K562 (cell line): Measurements from ENCODE around the gene HP1BP3. TPM values are rescaled to one million over a fixed set of nuclear protein-coding genes. Genes with fewer than 3 reads are reported as not detected.
A peak's percentile ranks its signal among the peaks of the same experiment; 100 is the strongest.

Experiments
- ATAC-seq: fragments of 200-7000 bp; cut with Tn5 transposase; 3 replicates; pipeline ENCODE4 v1.9.1; 2020; ENCODE audit warnings: moderate library complexity
- BruUV-seq: library from RNA; stranded (reverse); fragments of 400-500 nt; replicated peaks from 2 replicates; lab custom pipeline; 2021; lab: Mats Ljungman, UMichigan
- CTCF ChIA-PET: fragments of 300-600 bp; formaldehyde crosslinking; extraction: SDS; loops from one replicate; lab custom pipeline; 2021; ENCODE audit warnings: low intra/inter-chr PET ratio; lab: Yijun Ruan, JAX
- POLR2A ChIA-PET: fragments of 300-600, 350-650 bp; sonication (Branson Sonifier 250); formaldehyde crosslinking; extraction: SDS; loops from one replicate; lab custom pipeline; 2021; ENCODE audit warnings: antibody characterized with exemption, inconsistent platforms; lab: Yijun Ruan, JAX
- DNase-seq, 4 experiments: peaks; one replicate each; pipeline versions ENCODE4 v3.0.0 to v3.0.0-alpha.2; 2011 to 2018; ENCODE audit warnings: low spot score in 3 of 4, mixed read lengths in 3 of 4; ENCODE audit errors: extremely low read depth in 1 of 4
- FAIRE-seq: peaks from 2 replicates; lab custom pipeline; 2011; peaks lifted over from hg19 to GRCh38; lab: Jason Lieb, UNC
- H2AFZ ChIP-seq: 2 replicates; pipeline ENCODE4 v1.6.0; 2011; ENCODE audit warnings: low read depth, low read length, control low read depth, inconsistent platforms
- H3K27ac ChIP-seq: fragments of 200-600 bp; 3 replicates; pipeline ENCODE4 v1.8.0; 2011; ENCODE audit warnings: low read depth, mild to moderate bottlenecking, control low read depth, inconsistent platforms, low read length, moderate library complexity, mixed read lengths; ENCODE audit errors: extremely low read depth
- H3K27me3 ChIP-seq, 2 experiments: fragments of 300-600 bp in 1 of 2; 2 replicates in 1 of 2; 3 replicates in 1 of 2; pipeline versions ENCODE4 v1.6.0 to v1.8.0; 2011; ENCODE audit warnings: inconsistent platforms in 2 of 2, low read length in 2 of 2, mild to moderate bottlenecking in 1 of 2, mixed read lengths in 1 of 2, moderate library complexity in 1 of 2; ENCODE audit not compliant: control insufficient read depth in 2 of 2, insufficient read depth in 2 of 2
- H3K36me3 ChIP-seq: fragments of 300-600 bp; 3 replicates; pipeline ENCODE4 v1.8.0; 2011; ENCODE audit warnings: mild to moderate bottlenecking, low read length, inconsistent platforms; ENCODE audit not compliant: control insufficient read depth, insufficient read depth
- H3K4me1 ChIP-seq, 2 experiments: fragments of 200-600 bp in 1 of 2; replicated peaks in 1 of 2; 2 replicates in 1 of 2; 3 replicates in 1 of 2; pipeline versions ENCODE4 v1.5.1 to v1.8.0; 2011; ENCODE audit warnings: inconsistent platforms in 2 of 2, low read length in 2 of 2, mild to moderate bottlenecking in 1 of 2, mixed read lengths in 1 of 2, moderate library complexity in 1 of 2; ENCODE audit not compliant: control insufficient read depth in 2 of 2, insufficient read depth in 2 of 2
- H3K4me2 ChIP-seq: 2 replicates; pipeline ENCODE4 v1.6.1; 2011; ENCODE audit warnings: low read length, control low read depth, inconsistent platforms, mixed read lengths; ENCODE audit not compliant: insufficient read depth
- H3K4me3 ChIP-seq: fragments of 200-600 bp; sonication (generic), shearing (Covaris generic); 2 replicates; pipeline ENCODE4 v1.5.1; 2016; ENCODE audit warnings: control low read depth, inconsistent platforms
- H3K79me2 ChIP-seq: fragments of 200-600 bp; 3 replicates; pipeline ENCODE4 v1.8.0; 2011; ENCODE audit warnings: low read length, inconsistent platforms; ENCODE audit not compliant: control insufficient read depth, insufficient read depth
- H3K9ac ChIP-seq, 2 experiments: 2 replicates each; pipeline versions ENCODE4 v1.6.0 to v1.6.1; 2011; ENCODE audit warnings: low read depth in 2 of 2, low read length in 2 of 2, control low read depth in 1 of 2, inconsistent platforms in 1 of 2, mild to moderate bottlenecking in 1 of 2, mixed read lengths in 1 of 2; ENCODE audit not compliant: insufficient read depth in 1 of 2
- H3K9me1 ChIP-seq: one replicate; pipeline ENCODE4 v1.6.0; 2011; ENCODE audit warnings: inconsistent platforms, mild to moderate bottlenecking, low read length, moderate library complexity; ENCODE audit not compliant: control insufficient read depth, insufficient read depth
- H3K9me3 ChIP-seq: replicated peaks from 2 replicates; pipeline ENCODE4 v1.5.1; 2011; ENCODE audit warnings: low read depth, low read length, inconsistent platforms; ENCODE audit not compliant: control insufficient read depth, insufficient read depth
- H4K20me1 ChIP-seq: replicated peaks from 2 replicates; pipeline ENCODE4 v1.6.1; 2011; ENCODE audit warnings: low read length, inconsistent platforms, mixed read lengths; ENCODE audit not compliant: control insufficient read depth, insufficient read depth
- ADNP ChIP-seq: fragments of 200-800 bp; sonication (Bioruptor generic); IDR thresholded peaks from 2 replicates; pipeline ENCODE4 v1.6.1; 2016; ENCODE audit warnings: missing genetic modification characterization, missing compliant biosample characterization
- BRF1 ChIP-seq: IDR thresholded peaks from 3 replicates; pipeline ENCODE4 v1.6.1; 2011; ENCODE audit warnings: borderline replicate concordance, mild to moderate bottlenecking; ENCODE audit not compliant: insufficient read length; ENCODE audit errors: extremely low read depth
- CBX1 ChIP-seq: sonication (generic); IDR thresholded peaks from 2 replicates; pipeline ENCODE4 v1.6.1; 2016; ENCODE audit warnings: antibody characterized with exemption, low read depth, mild to moderate bottlenecking
- CHD4 ChIP-seq: fragments of 200-600 bp; sonication (generic); IDR thresholded peaks from 3 replicates; pipeline ENCODE4 v1.6.1; 2012; ENCODE audit warnings: low read depth, mild to moderate bottlenecking, mixed read lengths, low read length, inconsistent platforms; ENCODE audit not compliant: insufficient read depth, insufficient replicate concordance, poor library complexity, severe bottlenecking
- ESRRA ChIP-seq: fragments of 450-650 bp; IDR thresholded peaks from 2 replicates; pipeline ENCODE4 v1.6.1; 2014; ENCODE audit warnings: low read depth, mild to moderate bottlenecking, moderate library complexity, borderline replicate concordance
- ETV1 ChIP-seq: fragments of 450-650 bp; conservative IDR thresholded peaks from 2 replicates; pipeline ENCODE4 v1.6.1; 2016; ENCODE audit warnings: missing genetic modification characterization, control low read depth, low read depth, missing compliant biosample characterization
- HDAC2 ChIP-seq: fragments of 450-650 bp; IDR thresholded peaks from 2 replicates; pipeline ENCODE4 v1.6.1; 2016; ENCODE audit warnings: mild to moderate bottlenecking
- HDAC8 ChIP-seq: fragments of 450-650 bp; IDR thresholded peaks from 2 replicates; pipeline ENCODE4 v1.6.1; 2016; ENCODE audit warnings: mild to moderate bottlenecking, missing genetic modification characterization, moderate library complexity, missing compliant biosample characterization
- HINFP ChIP-seq: fragments of 450-650 bp; conservative IDR thresholded peaks from 2 replicates; pipeline ENCODE4 v1.6.1; 2016; ENCODE audit warnings: missing genetic modification characterization, low read depth, mild to moderate bottlenecking, control low read depth, missing compliant biosample characterization
- HMGN3 ChIP-seq: IDR thresholded peaks from 2 replicates; pipeline ENCODE4 v1.6.1; 2011; ENCODE audit warnings: borderline replicate concordance, low read depth, mild to moderate bottlenecking, mixed read lengths, low read length; ENCODE audit not compliant: insufficient read length; ENCODE audit errors: extremely low read depth
- RBBP5 ChIP-seq: fragments of 200-600 bp; sonication (generic); IDR thresholded peaks from 2 replicates; pipeline ENCODE4 v1.6.1; 2012; ENCODE audit warnings: borderline replicate concordance, mild to moderate bottlenecking, low read length, control low read depth, inconsistent platforms; ENCODE audit not compliant: insufficient read depth, poor library complexity, severe bottlenecking
- RHOXF2B ChIP-seq: fragments of 250-450 bp; sonication (Bioruptor Pico); conservative IDR thresholded peaks from 2 replicates; pipeline ENCODE4 v1.5.1; 2021
- ZNF445 ChIP-seq: fragments of 250-450 bp; sonication (Bioruptor Pico); IDR thresholded peaks from 2 replicates; pipeline ENCODE4 v1.4.0; 2020; ENCODE audit warnings: low read depth, mild to moderate bottlenecking, moderate library complexity
- WGBS: fragments of 100-300 bp; shearing (Covaris generic); methylation state at CpG from one replicate; pipeline ENCODE4 v1.1.6; 2016; ENCODE audit warnings: low coverage, mixed read lengths; ENCODE audit not compliant: insufficient coverage; ENCODE audit errors: missing lambda C conversion rate; 5-methylcytosine and 5-hydroxymethylcytosine counted together
- in situ Hi-C: fragments of 300-500 bp; cut with MboI; formaldehyde crosslinking; loops from 4 replicates; pipeline ENCODE4 v1.15.0; 2018; ENCODE audit warnings: inconsistent platforms, mixed read lengths
- intact Hi-C: fragments of 100-400 bp; cut with micrococcal nuclease; formaldehyde crosslinking; loops from 2 replicates; pipeline ENCODE4 v1.14.2; 2022
- polyA plus RNA-seq, 8 experiments: library from polyadenylated mRNA; depleted of rRNA in 4 of 8; stranded (reverse) in 5 of 8; unstranded in 3 of 8; fragments of >200 nt; fragmentation: Nextera tagmentation in 2 of 8; fragmentation: Illumina TruSeq in 1 of 8; extraction: Ambion mirVana in 2 of 8; extraction: Trizol in 1 of 8; gene quantifications; 2 replicates each; pipeline versions ENCODE4 v1.2.1 to v1.2.3, GENCODE V29; 2011 to 2014; ENCODE audit warnings: inconsistent platforms in 1 of 8, missing spikeins in 1 of 8
- total RNA-seq, 7 experiments: library from RNA; depleted of rRNA in 6 of 7; stranded (reverse); fragments of >200 nt in 6 of 7; fragmentation: Illumina TruSeq in 2 of 7; extraction: Trizol in 2 of 7; gene quantifications; 2 replicates each; pipeline versions ENCODE4 v1.2.1 to v1.2.3, GENCODE V29; 2011 to 2021; ENCODE audit warnings: low replicate concordance in 1 of 7
- TF ChIP-seq, protein P1 (sequence below): fragments of 250-450 bp; sonication (Bioruptor Pico); IDR thresholded peaks from 2 replicates; pipeline ENCODE4 v1.5.0; 2021; ENCODE audit warnings: mild to moderate bottlenecking, moderate library complexity
- TF ChIP-seq, protein P2 (sequence below): fragments of 450-650 bp; IDR thresholded peaks from 2 replicates; pipeline ENCODE4 v1.6.1; 2016; ENCODE audit warnings: borderline replicate concordance

Gene HP1BP3
- total and polyA plus RNA-seq, 9 of the 15 experiments (the other 6 are each of a cell fraction or from before 2014, with no cell fraction given), result 57.3 to 513 (median 240) TPM

DNA sequence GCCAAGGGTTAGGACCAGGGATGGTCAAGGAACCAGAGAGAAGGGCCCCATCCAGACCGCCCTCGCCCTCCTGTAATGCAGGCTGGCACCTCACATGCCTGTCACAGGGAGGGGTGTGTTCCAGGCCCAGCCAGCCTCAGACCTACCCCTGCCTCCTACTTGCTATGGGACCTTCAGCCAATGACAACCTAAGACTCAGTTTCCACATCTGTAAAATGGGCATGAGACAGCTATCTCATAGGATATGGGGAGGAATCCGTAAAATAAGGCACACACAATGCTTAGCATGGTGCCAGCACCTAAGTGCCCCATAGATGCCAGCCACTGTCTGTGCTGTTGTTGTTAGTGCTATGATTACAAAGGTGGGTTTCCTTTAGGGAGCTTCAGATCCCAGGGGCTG is 77.2 kb downstream of the HP1BP3 start:
- intact Hi-C loops (no loop called here), in situ Hi-C loops (loop anchor here (10.0 kb wide), 1 partner anchor 655 kb away; no protein-coding TSS in a partner anchor)
- FAIRE-seq (no peak), DNase-seq (no peak), ATAC-seq (no peak)
- Histone ChIP-seq H3K4me3 (no peak overlapping the region), H3K36me3 (no peaks in the 10 kb centered on the region), H3K4me2 (no peak overlapping the region), H3K9ac (peak overlapping the region in 1 of 2 experiments; percentile 82; a peak in 1 of 4 replicates), H3K79me2 (no peaks in the 10 kb centered on the region), H3K27me3 (peaks cover 9 to 43% of the 10 kb centered on the region in 2 experiments; a peak in 4 of 5 replicates), H4K20me1 (peaks cover 5% of the 10 kb centered on the region), H3K9me1 (peaks cover 2% of the 10 kb centered on the region), H3K27ac (no peak overlapping the region), H3K4me1 (peaks cover 5 to 26% of the 10 kb centered on the region in 2 experiments; a peak in 3 of 5 replicates), H2AFZ (no peak overlapping the region), H3K9me3 (no peaks in the 10 kb centered on the region; the same call in 1 of the 2 replicates)
- WGBS, result 53% methylated on average over 3 of the region's 3 CpGs
- no TSS peak for BruUV-seq
- ChIA-PET CTCF (interaction anchor here (0.7 kb wide), 1 partner anchor 18 kb away, joined by 3 read pairs; no protein-coding TSS in a partner anchor), POLR2A (no interaction called here)
- TF ChIP-seq CHD4, result peak; percentile 64
- TF ChIP-seq, protein P1, sequence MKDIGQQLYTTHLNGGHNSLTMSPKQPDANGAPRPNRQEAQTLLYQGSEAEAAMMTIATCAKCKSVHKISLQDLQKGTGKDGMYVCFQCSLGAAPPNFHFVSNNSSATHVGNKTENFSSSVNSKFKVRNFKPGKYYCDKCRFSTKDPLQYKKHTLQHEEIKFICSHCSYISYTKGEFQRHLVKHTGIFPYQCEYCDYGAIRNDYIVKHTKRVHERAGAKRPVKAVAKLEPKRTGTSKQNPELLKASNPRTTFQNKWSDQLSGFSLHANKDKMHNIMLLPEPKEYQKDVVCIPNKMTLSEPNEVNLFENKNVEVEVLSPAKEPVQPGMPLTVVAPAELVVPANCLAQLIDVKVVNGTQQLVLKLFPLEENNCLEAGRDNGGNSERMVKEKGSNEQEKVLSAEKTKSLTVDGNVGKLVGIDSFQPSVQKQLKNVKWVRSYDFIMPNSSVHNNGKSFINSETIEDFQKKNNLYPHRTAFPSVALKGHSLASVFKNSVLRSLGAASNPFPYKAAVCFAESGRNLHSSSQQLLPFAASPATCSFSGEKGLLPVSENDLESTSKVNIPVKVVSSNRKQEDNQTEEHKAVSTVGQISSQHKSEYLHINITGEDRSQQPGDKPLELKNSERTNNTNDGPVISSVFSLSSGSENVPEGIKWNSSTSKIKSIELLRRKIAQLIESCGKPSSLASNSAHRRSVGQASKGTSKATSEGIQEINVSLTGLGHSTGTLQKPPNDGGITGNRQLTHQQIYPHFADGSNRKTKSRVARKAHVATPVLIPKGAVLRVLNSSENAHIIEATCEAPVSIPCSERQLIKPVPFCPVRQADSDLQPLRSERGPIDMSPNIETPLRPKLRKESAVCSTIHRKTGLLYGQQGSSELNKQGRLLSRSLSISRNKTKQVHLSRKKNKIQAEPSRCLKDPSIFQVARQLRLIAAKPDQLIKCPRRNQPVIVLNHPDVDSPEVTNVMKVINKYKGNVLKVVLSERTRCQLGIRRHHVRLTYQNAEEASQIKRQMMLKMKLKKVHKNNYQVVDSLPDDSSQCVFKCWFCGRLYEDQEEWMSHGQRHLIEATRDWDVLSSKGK (CRISPR knock-in tag), result no peak
- peak; percentile 61; the same call in 1 of the 2 replicates for TF ChIP-seq CBX1
- TF ChIP-seq RBBP5, result no peak
- TF ChIP-seq HINFP, result no peak
- TF ChIP-seq HDAC8 (tag), result no peak
- peak; percentile 76 for TF ChIP-seq ESRRA
- TF ChIP-seq RHOXF2B (CRISPR knock-in tag), result no peak
- no peak for TF ChIP-seq BRF1
- no peak for TF ChIP-seq ZNF445 (CRISPR knock-in tag)
- TF ChIP-seq ETV1 (tag), result no peak
- no peak for TF ChIP-seq HMGN3
- peak; percentile 51; the same call in 1 of the 2 replicates for TF ChIP-seq HDAC2
- TF ChIP-seq, protein P2, sequence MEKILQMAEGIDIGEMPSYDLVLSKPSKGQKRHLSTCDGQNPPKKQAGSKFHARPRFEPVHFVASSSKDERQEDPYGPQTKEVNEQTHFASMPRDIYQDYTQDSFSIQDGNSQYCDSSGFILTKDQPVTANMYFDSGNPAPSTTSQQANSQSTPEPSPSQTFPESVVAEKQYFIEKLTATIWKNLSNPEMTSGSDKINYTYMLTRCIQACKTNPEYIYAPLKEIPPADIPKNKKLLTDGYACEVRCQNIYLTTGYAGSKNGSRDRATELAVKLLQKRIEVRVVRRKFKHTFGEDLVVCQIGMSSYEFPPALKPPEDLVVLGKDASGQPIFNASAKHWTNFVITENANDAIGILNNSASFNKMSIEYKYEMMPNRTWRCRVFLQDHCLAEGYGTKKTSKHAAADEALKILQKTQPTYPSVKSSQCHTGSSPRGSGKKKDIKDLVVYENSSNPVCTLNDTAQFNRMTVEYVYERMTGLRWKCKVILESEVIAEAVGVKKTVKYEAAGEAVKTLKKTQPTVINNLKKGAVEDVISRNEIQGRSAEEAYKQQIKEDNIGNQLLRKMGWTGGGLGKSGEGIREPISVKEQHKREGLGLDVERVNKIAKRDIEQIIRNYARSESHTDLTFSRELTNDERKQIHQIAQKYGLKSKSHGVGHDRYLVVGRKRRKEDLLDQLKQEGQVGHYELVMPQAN, result no peak
- TF ChIP-seq ADNP (tag), result peak; percentile 91
